MG63 (cell line): ENCODE data around the gene EDIL3. TPM values are rescaled to one million over a fixed set of nuclear protein-coding genes. Genes with fewer than 3 reads are reported as not detected.

Experiments used
- DNase-seq: peaks from one replicate; pipeline ENCODE4 v3.0.0-alpha.2; 2020
- H3K27me3 ChIP-seq: fragments of 250-450 bp; sonication (Bioruptor Pico); 2 replicates; pipeline ENCODE4 v1.5.1; 2020; ENCODE audit warnings: mild to moderate bottlenecking, moderate library complexity
- H3K36me3 ChIP-seq: fragments of 250-450 bp; sonication (Bioruptor Pico); 2 replicates; pipeline ENCODE4 v1.5.1; 2020; ENCODE audit warnings: mild to moderate bottlenecking, moderate library complexity
- H3K4me3 ChIP-seq: fragments of 250-450 bp; sonication (Bioruptor Pico); 2 replicates; pipeline ENCODE4 v1.5.1; 2020; ENCODE audit warnings: mild to moderate bottlenecking, moderate library complexity
- H3K9me3 ChIP-seq: fragments of 250-450 bp; sonication (Bioruptor Pico); 2 replicates; pipeline ENCODE4 v1.5.1; 2020; ENCODE audit warnings: mild to moderate bottlenecking, moderate library complexity
- total RNA-seq: library from RNA; depleted of rRNA; stranded (reverse); fragments of >200 nt; shearing (Covaris generic); gene quantifications from 2 replicates; pipeline ENCODE4 v1.2.3, GENCODE V29; 2014; ENCODE audit warnings: low replicate concordance

EDIL3 gene
- total RNA-seq, 1 experiment from 2014 or later: 3.0 TPM

GRCh38 chr5:83911367-83911919, 473.2 kb downstream of the EDIL3 start:
- no peaks in the 10 kb centered on the region for H3K27me3 ChIP-seq
- H3K36me3 ChIP-seq: no peaks in the 10 kb centered on the region
- H3K4me3 ChIP-seq: no peak overlapping the region
- no peak for DNase-seq
- H3K9me3 ChIP-seq: no peaks in the 10 kb centered on the region

- no peak overlapping the region for H3K4me3 ChIP-seq
- no peaks in the 10 kb centered on the region for H3K36me3 ChIP-seq
- no peak for DNase-seq
- H3K27me3 ChIP-seq: no peaks in the 10 kb centered on the region; the same call in 1 of the 2 replicates
- H3K9me3 ChIP-seq: no peaks in the 10 kb centered on the region
Measured at GRCh38 chr5:83900306-83900705, 484.4 kb downstream of the EDIL3 start.

- H3K4me3 ChIP-seq: no peak overlapping the region
- H3K36me3 ChIP-seq: no peaks in the 10 kb centered on the region
- H3K27me3 ChIP-seq: no peaks in the 10 kb centered on the region; the same call in 1 of the 2 replicates
- no peak for DNase-seq
- no peaks in the 10 kb centered on the region for H3K9me3 ChIP-seq
Measured at GRCh38 chr5:83899326-83899970, 485.2 kb downstream of the EDIL3 start.

- H3K27me3 ChIP-seq: peaks cover 5% of the 10 kb centered on the region; the same call in 1 of the 2 replicates
- H3K4me3 ChIP-seq: no peak overlapping the region
- no peak for DNase-seq
- no peaks in the 10 kb centered on the region for H3K36me3 ChIP-seq
- no peaks in the 10 kb centered on the region for H3K9me3 ChIP-seq
Measured at GRCh38 chr5:83895860-83896259, 488.8 kb downstream of the EDIL3 start.

GRCh38 chr5:83891261-83891660, 493.4 kb downstream of the EDIL3 start:
- DNase-seq: no peak
- Histone ChIP-seq H3K36me3 (no peaks in the 10 kb centered on the region), H3K4me3 (no peak overlapping the region), H3K27me3 (peaks cover 5% of the 10 kb centered on the region; the same call in 1 of the 2 replicates), H3K9me3 (no peaks in the 10 kb centered on the region)
